WTC11 (cell line): ENCODE results near the gene LGALS7.
"Not testable (repeated sequence)": the region's sequence is repeated elsewhere in the genome, so short reads cannot be mapped to it uniquely, and the experiment has no call there.

Experiments used
- CTCF ChIP-seq: fragments of 200-600 bp; IDR thresholded peaks from 2 replicates; pipeline ENCODE4 v1.8.0; 2022; ENCODE audit warnings: antibody characterized with exemption
- FOXJ3 ChIP-seq: sonication (generic); formaldehyde crosslinking; IDR thresholded peaks from 2 replicates; pipeline ENCODE4 v1.9.0; 2021; ENCODE audit warnings: missing genetic modification reagents, mild to moderate bottlenecking, borderline replicate concordance
- ZNF138 ChIP-seq: sonication (generic); formaldehyde crosslinking; conservative IDR thresholded peaks from 2 replicates; pipeline ENCODE4 v1.8.1; 2022; ENCODE audit warnings: mild to moderate bottlenecking, moderate library complexity, missing genetic modification reagents
- ZNF423 ChIP-seq: fragments of 250-450 bp; sonication (Bioruptor Pico); IDR thresholded peaks from 2 replicates; pipeline ENCODE4 v2.1.2; 2022; ENCODE audit warnings: mild to moderate bottlenecking, moderate library complexity
- TF ChIP-seq, protein P1 (sequence below): sonication (generic); formaldehyde crosslinking; conservative IDR thresholded peaks from 2 replicates; pipeline ENCODE4 v1.8.1; 2023; ENCODE audit warnings: mild to moderate bottlenecking, low read depth, missing genetic modification reagents, moderate library complexity

- TF ChIP-seq CTCF; FOXJ3 (CRISPR knock-in tag); ZNF138; ZNF423 (CRISPR knock-in tag): not testable (repeated sequence)
- TF ChIP-seq, protein P1, sequence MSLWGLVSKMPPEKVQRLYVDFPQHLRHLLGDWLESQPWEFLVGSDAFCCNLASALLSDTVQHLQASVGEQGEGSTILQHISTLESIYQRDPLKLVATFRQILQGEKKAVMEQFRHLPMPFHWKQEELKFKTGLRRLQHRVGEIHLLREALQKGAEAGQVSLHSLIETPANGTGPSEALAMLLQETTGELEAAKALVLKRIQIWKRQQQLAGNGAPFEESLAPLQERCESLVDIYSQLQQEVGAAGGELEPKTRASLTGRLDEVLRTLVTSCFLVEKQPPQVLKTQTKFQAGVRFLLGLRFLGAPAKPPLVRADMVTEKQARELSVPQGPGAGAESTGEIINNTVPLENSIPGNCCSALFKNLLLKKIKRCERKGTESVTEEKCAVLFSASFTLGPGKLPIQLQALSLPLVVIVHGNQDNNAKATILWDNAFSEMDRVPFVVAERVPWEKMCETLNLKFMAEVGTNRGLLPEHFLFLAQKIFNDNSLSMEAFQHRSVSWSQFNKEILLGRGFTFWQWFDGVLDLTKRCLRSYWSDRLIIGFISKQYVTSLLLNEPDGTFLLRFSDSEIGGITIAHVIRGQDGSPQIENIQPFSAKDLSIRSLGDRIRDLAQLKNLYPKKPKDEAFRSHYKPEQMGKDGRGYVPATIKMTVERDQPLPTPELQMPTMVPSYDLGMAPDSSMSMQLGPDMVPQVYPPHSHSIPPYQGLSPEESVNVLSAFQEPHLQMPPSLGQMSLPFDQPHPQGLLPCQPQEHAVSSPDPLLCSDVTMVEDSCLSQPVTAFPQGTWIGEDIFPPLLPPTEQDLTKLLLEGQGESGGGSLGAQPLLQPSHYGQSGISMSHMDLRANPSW (CRISPR knock-in tag) = not testable (repeated sequence)
Observed at GRCh38 chr19:38754196-38754595, 19.1 kb downstream of the LGALS7 start.
